GM12874 (cell line): ENCODE data around the gene AQP2.

Experiments
- CTCF ChIP-seq: IDR thresholded peaks from 2 replicates; pipeline ENCODE4 v1.5.1; 2011; ENCODE audit warnings: low read depth, mild to moderate bottlenecking, control low read depth, low read length, moderate library complexity; ENCODE audit not compliant: insufficient read depth

AQP2 gene

GRCh38 chr12:49921299-49921698 lies 29.2 kb upstream of the AQP2 start:
- TF ChIP-seq CTCF: no peak

DNA sequence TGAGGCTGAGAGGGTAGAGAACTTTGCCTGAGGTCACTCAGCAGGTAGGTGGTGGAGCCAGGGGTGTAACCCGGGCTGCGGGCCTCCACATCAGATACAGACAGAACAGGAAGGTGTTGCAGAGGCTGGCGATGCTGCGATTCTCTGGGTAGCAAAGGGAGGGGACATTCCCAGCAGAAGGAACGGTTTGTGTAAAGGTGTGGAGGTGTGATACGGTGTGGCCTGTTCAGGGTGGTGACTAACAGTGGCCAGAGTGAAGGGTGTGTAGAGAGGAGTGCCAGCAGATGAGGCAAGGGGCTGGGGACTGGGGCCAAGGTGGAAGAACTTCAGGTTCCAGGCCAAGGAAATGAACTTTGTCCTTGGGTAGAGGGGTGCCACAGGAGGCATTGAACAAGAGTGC lies 28.6 kb upstream of the AQP2 start:
- TF ChIP-seq CTCF: no peak

GRCh38 chr12:49922349-49923034 lies 28.0 kb upstream of the AQP2 start:
- no peak for TF ChIP-seq CTCF

DNA sequence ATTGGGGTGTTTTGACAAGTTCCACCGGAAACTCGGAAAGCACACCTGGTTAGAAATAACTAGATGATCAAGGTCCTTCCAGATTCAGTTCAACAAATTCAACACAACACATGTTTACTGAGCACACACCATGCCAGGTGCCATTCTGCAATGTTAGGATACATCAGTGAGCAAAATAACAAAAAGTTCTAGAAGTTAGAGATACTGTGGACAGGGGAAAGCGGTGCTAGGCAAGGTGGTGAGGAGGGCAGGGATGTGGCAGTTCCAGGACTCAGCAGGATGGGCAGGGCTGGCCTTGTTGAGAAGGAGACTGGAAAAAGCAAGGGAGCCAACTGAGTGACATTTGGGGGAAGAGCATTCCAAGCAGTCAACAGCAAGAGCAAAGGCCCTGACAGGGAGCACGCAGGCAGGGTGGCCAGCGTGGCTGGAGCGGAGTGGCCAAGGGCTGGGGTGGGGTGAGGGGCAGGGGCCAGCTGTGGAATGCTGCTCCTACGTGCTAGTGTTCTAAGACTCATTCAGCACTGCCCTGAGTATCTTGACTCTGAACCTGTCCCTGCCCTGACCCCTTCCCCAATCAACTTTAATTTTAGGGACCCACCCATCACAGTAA lies 27.4 kb upstream of the AQP2 start:
- no peak for TF ChIP-seq CTCF

DNA sequence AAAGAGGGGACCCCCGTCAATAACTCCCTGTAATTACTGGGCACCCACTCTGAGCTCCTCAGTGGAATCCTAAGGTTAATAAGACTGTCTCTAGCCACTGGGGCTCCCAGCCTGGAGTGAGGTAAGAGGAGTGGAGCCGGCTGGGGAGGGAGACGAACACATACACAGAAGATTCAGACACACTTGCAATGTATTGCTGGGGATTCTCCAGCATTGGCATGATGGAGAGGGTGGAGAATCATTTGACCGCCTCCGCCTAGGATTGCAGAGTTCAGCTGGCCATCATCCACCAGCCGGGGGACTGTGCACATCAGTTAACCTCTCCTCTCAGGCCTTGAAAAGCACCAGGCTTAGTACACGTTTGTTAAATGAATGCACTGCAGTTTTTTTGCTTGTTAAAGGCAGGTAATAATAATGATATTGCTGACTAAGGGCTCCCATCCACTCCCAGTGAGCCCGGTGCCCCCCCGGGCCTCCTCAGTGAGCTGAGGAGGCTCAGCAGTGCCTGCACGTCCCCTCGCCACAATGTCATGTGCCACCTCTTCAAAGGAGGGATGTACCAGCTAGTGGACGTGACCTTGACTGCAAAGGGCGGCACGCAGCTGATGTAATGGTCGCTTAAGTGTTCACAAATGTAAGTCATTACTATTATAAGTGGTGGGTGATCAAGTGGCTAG lies 26.5 kb upstream of the AQP2 start:
- no peak for TF ChIP-seq CTCF

GRCh38 chr12:49924628-49925246 lies 25.8 kb upstream of the AQP2 start:
- TF ChIP-seq CTCF: no peak

GRCh38 chr12:49925433-49926204 lies 24.9 kb upstream of the AQP2 start:
- TF ChIP-seq CTCF: no peak
